ENCODE results near the gene LMX1B.

DNA sequence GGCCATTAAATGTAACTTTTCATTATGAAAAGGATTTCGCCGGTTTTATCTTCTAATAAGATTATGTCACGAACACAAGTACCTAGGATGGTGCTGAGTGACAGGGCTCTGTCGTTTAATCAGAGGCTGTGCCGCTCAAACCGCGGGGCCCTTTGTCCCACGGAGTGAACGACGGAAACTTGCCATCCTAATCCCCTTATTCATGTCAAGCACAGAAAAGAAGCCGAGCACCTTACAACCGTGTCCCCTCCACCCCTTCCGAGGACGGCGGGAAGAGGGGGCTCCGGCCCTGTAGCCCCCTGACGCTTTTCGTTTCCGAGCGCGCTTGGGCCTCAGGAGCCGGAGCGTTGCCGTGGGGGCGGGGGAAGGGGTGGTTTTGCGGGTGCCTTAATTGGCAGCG, 11.2 kb downstream of the LMX1B start:
- TF ChIP-seq POLR2A (IDR thresholded peaks at IDR 0.05; ENCODE audit: low read depth, low read length) = no peak
- TF ChIP-seq TAF1 (IDR thresholded peaks at IDR 0.05; ENCODE audit: low read depth, low read length) = no peak
- TF ChIP-seq POLR2AphosphoS5 (IDR thresholded peaks at IDR 0.05; ENCODE audit: low read depth, low read length) = no peak
- TF ChIP-seq POU2F2 (IDR thresholded peaks at IDR 0.05; ENCODE audit: low read depth, low read length) = no peak
- no peak for TF ChIP-seq SPI1 (IDR thresholded peaks at IDR 0.05; ENCODE audit: low read depth, low read length)
- no peak for TF ChIP-seq PAX5 (IDR thresholded peaks at IDR 0.05; ENCODE audit: insufficient read depth, low read length, severe bottlenecking)

Measured in GM12891 (cell line).